Non-pigmented ciliary epithelial cell (primary cell): Measurements from ENCODE around the gene ADAMTS2.

ENCODE experiments used
- DNase-seq: peaks from one replicate; pipeline ENCODE4 v3.0.0-alpha.2; 2010; ENCODE audit warnings: low read depth

Gene ADAMTS2

GRCh38 chr5:179345433-179346321 is at the start of gene ADAMTS2:
ADAMTS2 (minus strand) TSS chr5:179345461; CDS start chr5:179345328, 133 bp downstream.
- DNase-seq: no peak

- DNase-seq: peak; percentile 45
These were observed 47.8 kb upstream of the ADAMTS2 start for GRCh38 chr5:179393078-179393477.

GRCh38 chr5:179387151-179388110 is 42.2 kb upstream of the ADAMTS2 start:
- DNase-seq: no peak

GRCh38 chr5:179385914-179386313 is 40.7 kb upstream of the ADAMTS2 start:
- DNase-seq: no peak

- DNase-seq: no peak
These were observed 37.2 kb upstream of the ADAMTS2 start for GRCh38 chr5:179382486-179382885.

GRCh38 chr5:179381691-179382090 is 36.4 kb upstream of the ADAMTS2 start:
- no peak for DNase-seq

- DNase-seq: no peak
These were observed 35.2 kb upstream of the ADAMTS2 start for GRCh38 chr5:179380211-179381035.

GRCh38 chr5:179379321-179379890 is 34.1 kb upstream of the ADAMTS2 start:
- no peak for DNase-seq

GRCh38 chr5:179378441-179379271 is 33.4 kb upstream of the ADAMTS2 start:
- no peak for DNase-seq

GRCh38 chr5:179378116-179378440 is 32.8 kb upstream of the ADAMTS2 start:
- no peak for DNase-seq

- DNase-seq: no peak
These were observed 32.3 kb upstream of the ADAMTS2 start for GRCh38 chr5:179377421-179378115.

- DNase-seq: no peak
These were observed 31.6 kb upstream of the ADAMTS2 start for GRCh38 chr5:179376701-179377420.

GRCh38 chr5:179375831-179376365 is 30.6 kb upstream of the ADAMTS2 start:
- DNase-seq: no peak

GRCh38 chr5:179375236-179375685 is 30.0 kb upstream of the ADAMTS2 start:
- DNase-seq: no peak

GRCh38 chr5:179374506-179375235 is 29.4 kb upstream of the ADAMTS2 start:
- no peak for DNase-seq

GRCh38 chr5:179373961-179374505 is 28.8 kb upstream of the ADAMTS2 start:
- DNase-seq: no peak

GRCh38 chr5:179373101-179373934 is 28.1 kb upstream of the ADAMTS2 start:
- no peak for DNase-seq
